Tongue (tissue), 2 donors: ENCODE data around the gene STEAP3. TPM values are rescaled to one million over a fixed set of nuclear protein-coding genes. Genes with fewer than 3 reads are reported as not detected.
"Not testable (repeated sequence)": the region's sequence is repeated elsewhere in the genome, so short reads cannot be mapped to it uniquely, and the experiment has no call there.

Source experiments
- DNase-seq: peaks from one replicate; pipeline ENCODE4 v3.0.0-alpha.2; 2015
- total RNA-seq: library from RNA; depleted of rRNA; stranded (reverse); fragments of >200 nt; gene quantifications from one replicate; pipeline ENCODE4 v1.2.3, GENCODE V29; 2014

The STEAP3 gene
- total RNA-seq, 1 donor from 2014 or later = 25.2 TPM

DNA sequence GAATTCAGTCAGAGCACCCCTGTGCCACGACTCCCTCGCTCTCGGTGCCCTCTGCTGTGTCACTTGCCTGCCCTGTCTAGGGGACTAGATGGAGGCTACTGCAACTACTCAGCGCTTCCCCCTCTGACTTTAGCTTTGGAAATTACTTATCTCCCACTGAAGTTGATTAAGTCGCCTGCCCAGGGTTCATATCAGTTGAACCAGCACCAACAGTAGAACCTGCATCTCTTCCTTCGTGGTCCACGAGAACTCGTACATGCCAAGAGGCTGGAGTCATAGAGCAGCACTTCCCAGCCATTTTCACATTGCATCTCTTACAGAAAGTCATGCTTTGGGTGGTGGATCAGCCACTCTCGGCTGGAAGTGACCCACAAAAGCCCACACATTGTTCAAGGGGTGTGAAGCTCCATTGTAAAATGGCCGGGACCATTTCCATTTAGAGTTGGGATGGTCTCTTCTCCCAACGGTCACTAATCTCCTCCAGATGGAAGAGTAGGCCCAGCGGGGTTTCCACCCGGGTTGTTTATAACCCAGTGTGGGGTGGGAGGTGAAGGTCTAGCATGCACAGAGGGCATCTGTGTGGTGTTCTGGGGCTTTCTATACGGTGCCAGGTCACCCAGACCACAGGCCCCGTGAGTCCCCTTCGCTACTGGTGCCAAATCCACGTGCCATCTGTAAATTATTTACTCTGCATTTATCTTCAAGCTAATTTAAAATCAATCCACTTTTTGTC lies 38.0 kb downstream of the STEAP3 start:
- no peak for DNase-seq

DNA sequence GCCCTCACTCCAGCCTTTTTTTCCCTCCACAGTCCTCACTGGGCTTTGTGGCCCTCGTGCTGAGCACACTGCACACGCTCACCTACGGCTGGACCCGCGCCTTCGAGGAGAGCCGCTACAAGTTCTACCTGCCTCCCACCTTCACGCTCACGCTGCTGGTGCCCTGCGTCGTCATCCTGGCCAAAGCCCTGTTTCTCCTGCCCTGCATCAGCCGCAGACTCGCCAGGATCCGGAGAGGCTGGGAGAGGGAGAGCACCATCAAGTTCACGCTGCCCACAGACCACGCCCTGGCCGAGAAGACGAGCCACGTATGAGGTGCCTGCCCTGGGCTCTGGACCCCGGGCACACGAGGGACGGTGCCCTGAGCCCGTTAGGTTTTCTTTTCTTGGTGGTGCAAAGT lies 39.4 kb downstream of the STEAP3 start:
- DNase-seq = no peak

DNA sequence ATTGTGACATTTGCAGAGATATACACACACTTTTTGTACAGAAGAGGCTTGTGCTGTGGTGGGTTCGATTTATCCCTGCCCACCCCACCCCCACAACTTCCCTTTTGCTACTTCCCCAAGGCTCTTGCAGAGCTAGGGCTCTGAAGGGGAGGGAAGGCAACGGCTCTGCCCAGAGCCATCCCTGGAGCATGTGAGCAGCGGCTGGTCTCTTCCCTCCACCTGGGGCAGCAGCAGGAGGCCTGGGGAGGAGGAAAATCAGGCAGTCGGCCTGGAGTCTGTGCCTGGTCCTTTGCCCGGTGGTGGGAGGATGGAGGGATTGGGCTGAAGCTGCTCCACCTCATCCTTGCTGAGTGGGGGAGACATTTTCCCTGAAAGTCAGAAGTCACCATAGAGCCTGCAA lies 40.0 kb downstream of the STEAP3 start:
- DNase-seq = no peak

DNA sequence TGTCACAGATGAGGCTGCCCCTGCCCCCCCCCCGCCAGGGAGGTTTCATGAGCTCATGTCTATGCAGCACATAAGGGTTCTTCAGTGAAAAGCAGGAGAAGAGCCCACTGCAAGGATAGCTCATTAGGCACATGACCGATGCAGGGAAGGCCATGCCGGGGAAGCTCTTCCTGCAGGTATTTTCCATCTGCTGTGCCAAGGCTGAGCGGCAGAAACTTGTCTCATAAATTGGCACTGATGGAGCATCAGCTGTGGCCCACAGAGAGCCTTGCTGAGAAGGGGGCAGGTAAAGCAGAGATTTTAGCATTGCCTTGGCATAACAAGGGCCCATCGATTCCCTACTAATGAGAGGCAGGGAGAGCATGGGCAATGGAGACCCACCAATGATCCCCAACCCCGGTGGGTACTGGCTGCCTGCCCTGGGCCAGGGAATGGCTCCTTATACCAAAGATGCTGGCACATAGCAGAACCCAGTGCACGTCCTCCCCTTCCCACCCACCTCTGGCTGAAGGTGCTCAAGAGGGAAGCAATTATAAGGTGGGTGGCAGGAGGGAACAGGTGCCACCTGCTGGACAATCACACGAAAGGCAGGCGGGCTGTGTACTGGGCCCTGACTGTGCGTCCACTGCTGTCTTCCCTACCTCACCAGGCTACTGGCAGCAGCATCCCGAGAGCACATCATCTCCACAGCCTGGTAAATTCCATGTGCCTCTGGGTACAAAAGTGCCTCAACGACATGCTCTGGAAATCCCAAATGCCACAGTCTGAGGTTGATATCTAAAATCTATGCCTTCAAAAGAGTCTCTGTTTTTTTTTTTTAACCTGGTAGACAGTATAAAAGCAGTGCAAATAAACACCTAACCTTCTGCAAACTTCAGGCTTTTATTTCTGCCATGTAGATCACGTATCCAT lies 41.4 kb downstream of the STEAP3 start:
- DNase-seq = peak; percentile 36

DNA sequence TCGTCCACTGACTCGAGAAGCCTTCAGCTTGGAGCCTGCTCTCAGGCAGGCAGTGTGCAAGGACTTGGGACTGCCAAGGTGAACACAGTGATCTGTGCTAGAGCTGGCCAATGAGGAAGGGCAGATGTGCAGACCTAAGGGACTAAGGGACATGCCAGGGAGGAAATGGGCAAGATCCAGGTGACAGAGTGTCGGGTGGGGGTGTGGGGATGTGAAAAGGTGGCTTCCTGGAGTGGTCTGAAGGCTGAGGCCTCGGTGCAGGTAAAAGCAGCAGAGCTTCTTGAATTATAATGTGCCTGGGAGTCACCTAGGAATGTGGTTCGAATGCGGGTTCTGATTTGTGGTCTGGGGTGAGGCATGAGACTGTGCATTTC lies 42.0 kb downstream of the STEAP3 start:
- no peak for DNase-seq

DNA sequence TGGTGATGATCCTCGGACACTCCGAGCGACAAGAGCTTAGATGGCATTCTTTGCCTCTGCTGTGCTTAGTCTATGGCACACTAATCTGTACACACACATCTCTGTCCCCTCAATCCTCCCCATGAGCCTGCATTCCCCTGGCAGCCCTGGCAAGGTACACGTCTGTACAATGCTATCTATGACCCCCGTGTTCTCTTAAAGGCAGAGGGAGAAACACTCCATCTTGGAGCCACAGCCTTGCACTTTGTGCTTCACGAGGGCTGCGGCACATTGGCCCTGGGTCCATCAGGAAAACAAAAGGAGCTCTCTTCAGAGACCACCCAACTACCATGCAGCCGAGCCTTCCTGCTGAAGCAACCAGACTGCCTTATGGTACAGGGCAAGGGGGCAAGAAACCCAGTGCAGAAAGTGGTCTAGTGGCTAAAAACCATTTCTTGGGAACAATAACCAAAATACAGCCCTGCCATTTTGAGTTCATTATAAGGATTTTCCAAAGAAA lies 42.5 kb downstream of the STEAP3 start:
- no peak for DNase-seq

DNA sequence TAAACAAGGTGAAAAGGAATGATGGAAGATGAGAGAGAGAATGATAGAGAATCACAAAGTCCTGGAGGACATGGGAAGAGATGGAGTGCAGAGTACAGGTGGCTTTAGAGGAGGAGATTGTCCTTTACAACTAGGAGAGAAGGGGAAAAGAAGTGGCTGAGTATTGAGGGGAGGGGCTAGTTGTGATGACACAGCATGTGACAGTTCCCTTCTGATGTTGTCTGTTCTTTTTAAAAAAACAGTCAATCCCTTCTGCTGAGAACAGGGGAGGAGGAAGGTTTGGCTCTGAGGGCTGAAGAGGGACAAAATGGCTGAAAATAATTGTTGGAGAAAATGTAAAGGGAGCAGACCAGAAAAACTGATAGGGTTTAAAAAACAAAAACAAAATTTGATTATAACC lies 44.0 kb downstream of the STEAP3 start:
- no peak for DNase-seq

DNA sequence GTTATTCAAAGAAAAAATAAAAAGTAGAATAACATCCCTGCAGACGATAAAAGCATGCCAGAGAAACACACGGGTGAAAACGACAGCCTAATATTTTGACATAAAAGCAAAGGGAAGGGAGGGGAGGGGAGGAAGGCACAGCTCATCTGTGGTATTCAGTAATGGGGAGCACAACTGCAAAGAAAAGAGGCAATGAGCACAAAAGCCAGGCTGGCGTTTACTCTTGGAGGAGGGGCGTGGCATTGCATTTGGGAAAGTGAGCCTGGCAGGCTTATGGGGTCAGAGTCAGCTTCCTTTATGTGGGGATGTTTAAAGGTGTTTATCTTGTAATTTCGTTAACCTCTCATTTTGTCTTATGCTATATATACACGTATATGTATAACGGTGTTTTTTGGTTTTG lies 53.2 kb downstream of the STEAP3 start:
- no peak for DNase-seq

DNA sequence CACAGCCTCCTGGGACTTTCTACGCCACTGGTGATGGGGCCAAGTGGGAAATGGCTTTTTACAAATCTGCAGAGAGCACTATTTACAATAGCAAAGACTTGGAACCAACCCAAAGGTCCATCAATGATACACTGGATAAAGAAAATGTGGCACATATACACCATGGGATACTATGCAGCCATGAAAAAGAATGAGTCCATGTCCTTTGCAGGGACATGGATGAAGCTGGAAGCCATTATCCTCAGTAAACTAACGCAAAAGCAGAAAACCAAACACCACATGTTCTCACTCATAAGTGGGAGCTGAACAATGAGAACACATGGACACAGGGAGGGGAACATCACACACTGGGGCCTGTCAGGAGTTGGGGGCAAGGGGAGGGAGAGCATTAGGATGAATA lies 54.8 kb downstream of the STEAP3 start:
- not testable (repeated sequence) for DNase-seq

DNA sequence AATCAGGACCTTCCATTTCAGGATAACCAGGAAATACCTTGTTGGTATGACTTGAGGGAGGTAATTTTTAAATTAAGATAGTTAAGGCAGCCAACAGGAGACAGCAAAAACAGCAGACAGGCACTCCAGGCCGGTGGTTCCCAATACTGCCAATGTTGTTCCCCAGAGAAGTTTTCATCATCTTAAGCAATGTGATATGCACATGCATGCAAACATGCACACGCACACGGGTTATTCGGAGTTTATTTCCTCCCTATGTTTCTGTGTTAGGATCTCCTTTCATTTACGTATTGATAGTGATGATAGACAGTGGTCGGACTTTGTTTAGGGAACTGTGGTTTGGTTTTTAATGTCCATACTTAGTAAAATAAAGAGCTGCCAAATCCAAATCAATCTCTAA lies 55.3 kb downstream of the STEAP3 start:
- no peak for DNase-seq

DNA sequence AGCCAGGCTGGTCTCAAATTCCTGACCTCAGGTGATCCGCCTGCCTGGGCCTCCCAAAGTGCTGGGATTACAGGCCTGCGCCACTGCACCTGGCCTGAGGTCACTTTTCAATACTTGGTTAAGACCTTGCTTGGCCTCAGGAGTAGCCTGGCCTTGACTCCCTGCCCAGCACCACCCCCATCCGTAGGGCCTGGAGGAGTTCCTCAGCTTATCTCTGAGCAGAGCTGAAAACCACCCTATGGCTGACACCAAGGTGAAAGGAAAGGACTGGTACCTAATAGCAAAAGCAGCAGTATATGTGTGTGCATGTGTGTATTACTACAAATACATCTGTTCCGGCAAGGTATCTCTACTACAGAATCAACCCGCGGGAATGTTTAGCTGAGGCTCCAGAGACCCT lies 56.0 kb downstream of the STEAP3 start:
- DNase-seq = no peak

DNA sequence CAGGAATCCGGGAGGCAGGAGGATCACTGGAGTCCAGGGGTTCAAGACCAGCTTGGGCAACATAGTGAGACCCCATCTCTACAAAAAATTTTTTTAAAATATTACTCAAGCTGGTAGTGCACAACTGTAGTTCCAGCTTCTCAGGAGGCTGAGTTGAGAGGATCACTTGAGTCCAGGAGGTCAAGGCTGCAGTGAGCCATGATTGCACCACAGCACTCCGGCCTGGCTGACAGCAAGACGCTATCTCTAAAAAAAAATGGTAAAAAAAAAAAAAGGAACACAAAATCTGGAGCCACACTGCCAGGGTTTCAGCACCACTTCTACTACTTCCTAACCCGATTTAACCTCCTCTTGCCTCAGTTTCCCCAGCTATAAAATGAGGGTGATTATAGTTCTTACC lies 57.0 kb downstream of the STEAP3 start:
- DNase-seq = no peak

DNA sequence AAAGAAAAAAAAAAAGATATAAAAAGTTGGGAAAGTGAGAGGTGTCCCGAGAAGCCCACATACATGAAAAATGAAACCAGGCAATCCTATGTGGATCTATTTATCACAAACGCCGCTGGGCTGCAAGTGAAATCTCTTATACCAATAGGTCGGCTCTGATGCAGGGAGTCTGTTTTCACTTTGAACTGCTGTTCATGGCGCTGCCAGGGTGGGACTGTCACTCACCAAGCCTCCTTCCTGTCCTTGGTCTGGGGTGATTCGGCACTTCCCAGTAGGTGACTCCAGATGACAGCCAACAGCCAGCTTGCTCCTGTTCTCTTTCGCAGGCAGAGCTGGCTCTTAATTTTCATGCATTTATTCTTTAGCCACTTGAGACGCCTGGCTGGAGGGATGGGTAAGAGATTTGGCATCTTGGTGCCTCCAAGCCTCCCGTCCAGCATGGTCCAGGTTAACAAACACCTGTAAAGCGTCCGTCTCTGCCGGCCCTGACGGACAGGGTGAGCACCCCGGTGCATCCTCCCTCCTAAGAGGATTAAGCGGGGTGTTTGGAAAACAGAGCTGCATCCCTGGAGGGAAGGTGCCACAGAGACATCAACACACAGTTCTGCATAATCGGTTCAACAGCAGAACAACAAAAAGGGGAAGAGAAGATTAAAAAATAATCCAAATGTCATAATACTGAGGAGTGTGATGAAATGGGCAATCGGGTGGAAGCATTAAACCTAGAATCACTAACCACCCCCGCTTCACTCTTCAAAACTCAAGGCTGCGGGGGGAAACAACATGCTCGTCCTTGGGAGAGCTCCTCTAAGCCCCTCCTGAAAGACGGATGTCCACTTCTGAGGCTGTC lies 58.7 kb downstream of the STEAP3 start:
- no peak for DNase-seq

DNA sequence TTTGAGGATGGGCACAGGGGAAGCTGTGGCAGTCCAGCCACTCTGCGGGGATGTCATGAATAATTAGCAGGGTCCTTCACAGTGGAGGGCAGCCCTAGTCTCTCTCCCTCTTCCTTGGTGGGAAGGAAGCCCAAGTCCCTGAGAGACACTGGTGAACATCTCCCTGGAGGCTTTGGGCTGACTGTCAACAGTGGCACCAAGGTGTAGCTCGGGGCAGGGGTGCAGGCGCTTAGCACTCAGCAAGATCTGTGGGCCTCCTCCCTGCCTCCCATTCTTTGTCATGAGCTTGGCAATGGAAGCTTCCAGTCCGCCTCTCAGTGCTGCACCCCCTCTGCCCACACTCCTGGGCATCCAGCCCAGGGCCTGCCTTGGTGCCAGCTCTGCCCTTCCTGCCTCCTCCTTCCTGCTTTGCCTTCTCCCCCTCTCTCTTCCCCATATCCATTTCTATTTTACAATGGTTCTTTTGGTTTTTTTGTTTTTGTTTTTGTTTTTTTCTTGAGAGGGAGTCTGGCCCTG lies 59.4 kb downstream of the STEAP3 start:
- peak; percentile 15 for DNase-seq

DNA sequence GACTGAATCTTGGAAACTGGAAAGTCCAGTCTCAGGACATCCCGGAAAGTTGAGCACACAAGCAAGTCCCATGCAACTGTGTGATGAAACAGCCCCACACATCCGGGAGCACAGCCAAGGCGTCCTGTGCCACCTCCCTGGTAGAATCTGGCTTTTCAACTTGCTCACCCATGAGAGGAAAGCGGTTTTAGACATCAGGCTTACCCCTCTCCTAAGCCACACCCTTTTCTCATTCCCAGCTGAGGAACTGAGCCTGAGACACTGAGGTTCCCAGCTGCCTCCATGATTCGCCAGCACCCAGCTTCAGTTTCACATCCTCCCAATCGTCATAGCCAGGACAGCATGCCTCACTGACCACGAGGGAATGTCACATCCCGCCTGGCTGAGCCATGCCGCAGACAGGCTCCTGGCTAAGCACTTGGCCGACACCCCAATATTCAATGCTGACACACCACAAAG lies 60.3 kb downstream of the STEAP3 start:
- DNase-seq = no peak

DNA sequence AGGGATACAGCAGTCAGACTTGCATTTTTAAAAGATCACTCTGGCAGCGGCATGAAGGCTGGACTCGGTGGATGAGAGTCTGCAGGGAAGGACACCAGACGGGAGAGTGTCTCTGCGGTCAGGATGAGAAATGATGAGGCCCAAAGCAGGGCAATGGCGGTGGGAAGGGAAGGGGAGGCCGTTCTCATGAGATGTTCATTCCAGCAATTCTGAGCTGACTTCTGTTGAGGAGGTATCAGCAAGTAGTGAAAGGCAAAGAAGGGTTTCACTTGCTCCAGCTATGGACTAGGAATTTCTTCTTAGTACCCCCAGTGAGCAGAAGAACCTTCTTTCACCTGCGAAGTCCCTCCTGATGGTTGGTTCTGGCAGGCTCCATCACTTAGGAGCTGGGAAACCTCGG lies 63.0 kb downstream of the STEAP3 start:
- no peak for DNase-seq

DNA sequence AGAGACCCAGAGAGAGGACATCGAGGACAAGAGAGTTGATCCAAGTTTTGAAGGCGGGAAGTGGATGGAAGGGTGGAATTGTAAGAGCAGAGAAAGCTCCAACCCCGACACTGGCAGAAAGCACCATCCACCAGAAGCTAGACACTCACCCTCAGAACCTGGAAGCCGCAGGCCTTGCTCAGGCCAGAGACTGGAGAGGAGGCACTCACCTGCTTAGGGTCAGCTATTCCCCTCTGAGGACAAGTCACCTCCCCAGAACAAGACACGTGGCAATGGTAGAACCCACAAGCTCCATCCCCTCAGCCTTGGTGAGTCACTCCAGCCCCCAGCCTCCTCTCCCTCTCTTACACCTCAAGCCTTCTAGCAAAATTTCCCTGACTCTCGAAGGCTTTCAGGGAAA lies 64.9 kb downstream of the STEAP3 start:
- DNase-seq = no peak

DNA sequence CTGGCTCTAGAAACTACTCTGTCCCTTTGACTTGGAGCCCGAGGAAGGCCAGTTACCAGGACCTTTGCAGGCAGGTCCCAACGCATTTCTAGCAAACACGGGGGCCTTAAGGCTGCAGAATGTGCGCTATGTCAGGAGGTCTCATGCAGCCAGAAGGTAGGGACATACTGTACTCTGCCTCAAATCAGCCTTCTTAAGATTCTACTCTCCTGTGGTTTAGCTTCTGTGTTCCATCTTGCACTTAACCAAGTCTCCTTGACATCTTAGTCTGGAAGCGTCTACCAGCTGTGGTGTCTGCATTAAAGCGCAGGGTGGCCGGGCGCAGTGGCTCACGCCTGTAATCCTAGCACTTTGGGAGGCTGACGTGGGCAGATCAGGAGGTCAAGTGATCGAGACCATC lies 65.5 kb downstream of the STEAP3 start:
- DNase-seq = peak; percentile 60

DNA sequence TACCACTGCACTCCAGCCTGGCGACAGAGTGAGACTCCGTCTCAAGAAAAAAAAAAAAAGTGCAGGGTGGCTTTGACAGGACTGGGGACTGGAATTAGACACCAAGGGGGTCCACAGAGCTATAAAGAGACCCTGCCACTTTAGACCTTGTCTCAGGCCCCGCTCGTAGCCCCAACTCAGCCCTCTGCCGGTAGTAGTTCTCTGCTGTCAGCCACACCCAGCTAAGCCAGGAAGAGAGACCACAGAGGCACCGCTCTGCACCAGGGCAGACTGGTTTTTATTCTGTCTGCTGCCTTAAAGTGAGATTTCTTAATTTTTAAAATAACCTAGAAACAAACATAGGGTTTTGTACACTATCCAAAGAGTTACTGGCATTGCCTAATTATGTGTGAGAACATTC lies 66.0 kb downstream of the STEAP3 start:
- no peak for DNase-seq

DNA sequence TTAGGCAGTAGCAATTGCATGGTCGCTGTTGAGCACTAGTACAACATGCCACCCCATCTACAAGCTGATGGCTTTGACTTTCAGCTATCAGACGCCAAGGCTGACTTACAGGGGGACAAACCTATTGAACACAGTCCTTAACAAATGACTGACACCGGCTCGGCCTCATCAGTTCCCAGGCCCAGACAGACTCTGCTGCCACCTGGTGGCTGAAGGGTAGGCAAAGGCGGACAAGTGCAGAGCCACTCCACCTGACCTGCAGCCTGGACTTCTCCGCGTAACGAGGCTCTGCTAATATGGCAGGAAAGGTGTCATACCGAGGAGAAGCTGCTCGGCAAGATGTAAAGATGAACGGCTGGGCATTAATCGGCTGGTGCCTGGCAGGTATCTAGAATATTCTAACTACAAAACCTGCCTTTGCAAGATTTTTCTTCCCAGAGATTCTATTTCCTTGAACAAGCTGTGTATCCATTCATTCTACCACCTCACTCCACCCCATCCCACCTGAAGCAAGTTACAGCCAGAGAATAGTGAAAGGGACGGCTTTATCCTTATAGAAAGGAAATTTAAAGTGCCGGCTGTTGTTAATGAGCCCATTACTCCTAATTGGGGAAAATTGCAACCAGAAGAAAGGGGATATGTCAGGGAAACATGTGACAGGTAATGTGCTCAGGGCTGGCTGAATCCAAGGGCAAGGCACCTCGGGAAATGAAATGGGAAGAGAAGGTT lies 67.4 kb downstream of the STEAP3 start:
- DNase-seq = peak; percentile 53

DNA sequence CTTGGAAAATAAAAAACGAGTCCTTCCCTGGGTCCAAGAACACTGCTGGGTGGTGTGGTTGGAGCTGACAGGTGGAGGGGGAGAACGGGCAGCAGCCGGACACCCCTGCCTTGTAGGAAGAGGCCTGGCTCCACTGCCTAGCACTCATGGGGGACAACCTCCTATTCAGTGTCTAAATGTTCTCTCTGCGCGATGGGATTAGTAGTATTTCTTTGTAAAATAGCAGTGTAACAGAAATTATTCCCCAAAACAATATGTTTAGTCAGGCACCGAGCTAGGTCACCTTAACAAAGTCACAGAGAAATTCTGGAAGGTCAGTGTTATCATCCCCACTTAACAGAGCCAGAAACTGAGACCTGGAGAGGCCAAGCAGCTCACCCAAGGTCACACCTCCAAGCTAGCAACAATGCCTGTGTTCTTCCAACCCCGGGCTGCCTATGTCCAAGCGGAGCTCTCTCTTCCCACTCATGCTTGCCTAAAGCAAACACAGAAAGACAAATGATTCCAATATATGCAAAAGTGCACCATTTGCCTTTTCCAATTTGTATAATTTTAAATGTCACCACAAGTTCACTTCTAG lies 68.0 kb downstream of the STEAP3 start:
- DNase-seq = no peak
